HepG2 (cell line): Measurements from ENCODE around the gene WDR6.

Experiments used
- ZNF644 ChIP-seq: IDR thresholded peaks from 2 replicates; pipeline ENCODE4 v1.6.1; 2016; ENCODE audit warnings: low read depth
- TF ChIP-seq, protein P1 (sequence below), 2 experiments: sonication (generic) in 1 of 2; formaldehyde crosslinking in 1 of 2; IDR thresholded peaks; 2 replicates each; pipeline versions ENCODE4 v1.5.1 to v1.6.1; 2011 to 2020; ENCODE audit warnings: borderline replicate concordance in 1 of 2, low read depth in 1 of 2, low read length in 1 of 2, mild to moderate bottlenecking in 1 of 2, missing genetic modification reagents in 1 of 2, moderate library complexity in 1 of 2
- TF ChIP-seq, protein P2 (sequence below): sonication (generic); formaldehyde crosslinking; IDR thresholded peaks from 2 replicates; pipeline ENCODE4 v1.4.0; 2020; ENCODE audit warnings: mild to moderate bottlenecking, missing genetic modification reagents

DNA sequence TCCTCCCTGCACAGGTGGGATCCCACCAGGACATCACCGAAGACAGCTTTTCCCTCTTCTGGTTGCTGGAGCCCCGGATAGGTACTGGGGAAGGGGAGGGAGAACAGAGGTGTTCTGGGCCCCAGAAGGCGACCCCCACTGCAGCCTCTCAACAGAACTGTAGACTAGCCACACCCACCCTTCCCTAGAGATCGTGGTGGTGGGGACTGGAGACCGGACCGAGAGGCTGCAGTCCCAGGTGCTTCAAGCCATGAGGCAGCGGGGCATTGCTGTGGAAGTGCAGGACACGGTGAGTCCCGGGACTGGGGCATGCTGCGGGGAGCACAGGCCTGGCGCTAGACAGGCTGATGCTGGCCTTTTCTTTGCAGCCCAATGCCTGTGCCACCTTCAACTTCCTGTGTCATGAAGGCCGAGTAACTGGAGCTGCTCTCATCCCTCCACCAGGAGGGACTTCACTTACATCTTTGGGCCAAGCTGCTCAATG is 15.5 kb downstream of the WDR6 start:
- TF ChIP-seq ZNF644 (CRISPR knock-in tag): no peak
- TF ChIP-seq, protein P1, sequence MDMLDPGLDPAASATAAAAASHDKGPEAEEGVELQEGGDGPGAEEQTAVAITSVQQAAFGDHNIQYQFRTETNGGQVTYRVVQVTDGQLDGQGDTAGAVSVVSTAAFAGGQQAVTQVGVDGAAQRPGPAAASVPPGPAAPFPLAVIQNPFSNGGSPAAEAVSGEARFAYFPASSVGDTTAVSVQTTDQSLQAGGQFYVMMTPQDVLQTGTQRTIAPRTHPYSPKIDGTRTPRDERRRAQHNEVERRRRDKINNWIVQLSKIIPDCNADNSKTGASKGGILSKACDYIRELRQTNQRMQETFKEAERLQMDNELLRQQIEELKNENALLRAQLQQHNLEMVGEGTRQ (IDR thresholded peaks at IDR 0.05; ENCODE audit: low read depth, low read length): no peak
- TF ChIP-seq, protein P1 (CRISPR knock-in tag; IDR thresholded peaks at IDR 0.05; ENCODE audit: borderline replicate concordance): no peak
- TF ChIP-seq, protein P2, sequence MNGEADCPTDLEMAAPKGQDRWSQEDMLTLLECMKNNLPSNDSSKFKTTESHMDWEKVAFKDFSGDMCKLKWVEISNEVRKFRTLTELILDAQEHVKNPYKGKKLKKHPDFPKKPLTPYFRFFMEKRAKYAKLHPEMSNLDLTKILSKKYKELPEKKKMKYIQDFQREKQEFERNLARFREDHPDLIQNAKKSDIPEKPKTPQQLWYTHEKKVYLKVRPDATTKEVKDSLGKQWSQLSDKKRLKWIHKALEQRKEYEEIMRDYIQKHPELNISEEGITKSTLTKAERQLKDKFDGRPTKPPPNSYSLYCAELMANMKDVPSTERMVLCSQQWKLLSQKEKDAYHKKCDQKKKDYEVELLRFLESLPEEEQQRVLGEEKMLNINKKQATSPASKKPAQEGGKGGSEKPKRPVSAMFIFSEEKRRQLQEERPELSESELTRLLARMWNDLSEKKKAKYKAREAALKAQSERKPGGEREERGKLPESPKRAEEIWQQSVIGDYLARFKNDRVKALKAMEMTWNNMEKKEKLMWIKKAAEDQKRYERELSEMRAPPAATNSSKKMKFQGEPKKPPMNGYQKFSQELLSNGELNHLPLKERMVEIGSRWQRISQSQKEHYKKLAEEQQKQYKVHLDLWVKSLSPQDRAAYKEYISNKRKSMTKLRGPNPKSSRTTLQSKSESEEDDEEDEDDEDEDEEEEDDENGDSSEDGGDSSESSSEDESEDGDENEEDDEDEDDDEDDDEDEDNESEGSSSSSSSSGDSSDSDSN (CRISPR knock-in tag): no peak
